ENCODE data around the gene SLC10A7. TPM values are rescaled to one million over a fixed set of nuclear protein-coding genes. Genes with fewer than 3 reads are reported as not detected.

Gene SLC10A7
- total and polyA plus RNA-seq, 7 donors = 1.3 to 5.7 (median 3.9) TPM

GRCh38 chr4:146453181-146453807, 68.4 kb downstream of the SLC10A7 start:
- WGBS, 3 donors = 73 to 83% (median 82%) methylated on average over 5 of the region's 5 CpGs
- intact Hi-C loops (cut with DNase I) = no loop called here
- no peaks in the 10 kb centered on the region for H3K9me3 ChIP-seq
- DNase-seq (no peak), ATAC-seq (no peak)
- H3K36me3 ChIP-seq (ENCODE audit: insufficient read depth in 1 of 2, low read depth in 1 of 2) = no peaks in the 10 kb centered on the region
- H3K4me3 ChIP-seq = no peak overlapping the region
- no peaks in the 10 kb centered on the region for H3K4me1 ChIP-seq
- TF ChIP-seq CTCF (IDR thresholded peaks at IDR 0.05) = no peak
- H3K27ac ChIP-seq = no peak overlapping the region
- no peaks in the 10 kb centered on the region for H3K27me3 ChIP-seq (ENCODE audit: insufficient read depth in 3 of 3, low read length in 2 of 3)

GRCh38 chr4:146450524-146450923, 71.2 kb downstream of the SLC10A7 start:
- ATAC-seq = no peak
- Histone ChIP-seq H3K36me3 (ENCODE audit: insufficient read depth in 1 of 2, low read depth in 1 of 2) (no peaks in the 10 kb centered on the region), H3K4me3 (no peak overlapping the region), H3K27ac (no peak overlapping the region), H3K27me3 (ENCODE audit: insufficient read depth in 3 of 3, low read length in 2 of 3) (no peaks in the 10 kb centered on the region), H3K9me3 (no peaks in the 10 kb centered on the region), H3K4me1 (no peaks in the 10 kb centered on the region)
- intact Hi-C loops (cut with DNase I) = no loop called here
- TF ChIP-seq CTCF (IDR thresholded peaks at IDR 0.05) = no peak
- no peak for DNase-seq

GRCh38 chr4:146446555-146446954, 75.2 kb downstream of the SLC10A7 start:
- TF ChIP-seq CTCF (IDR thresholded peaks at IDR 0.05) = no peak
- no peak for ATAC-seq
- Histone ChIP-seq H3K9me3 (no peaks in the 10 kb centered on the region), H3K36me3 (ENCODE audit: insufficient read depth in 1 of 2, low read depth in 1 of 2) (peaks cover 0 to 2% of the 10 kb centered on the region in 2 donors), H3K27ac (no peak overlapping the region), H3K4me1 (no peaks in the 10 kb centered on the region), H3K27me3 (ENCODE audit: insufficient read depth in 3 of 3, low read length in 2 of 3) (no peaks in the 10 kb centered on the region), H3K4me3 (no peak overlapping the region)
- DNase-seq = no peak
- 93 to 96% (median 96%) methylated on average over 4 of the region's 4 CpGs for WGBS, 3 donors
- intact Hi-C loops (cut with DNase I) = no loop called here

DNA sequence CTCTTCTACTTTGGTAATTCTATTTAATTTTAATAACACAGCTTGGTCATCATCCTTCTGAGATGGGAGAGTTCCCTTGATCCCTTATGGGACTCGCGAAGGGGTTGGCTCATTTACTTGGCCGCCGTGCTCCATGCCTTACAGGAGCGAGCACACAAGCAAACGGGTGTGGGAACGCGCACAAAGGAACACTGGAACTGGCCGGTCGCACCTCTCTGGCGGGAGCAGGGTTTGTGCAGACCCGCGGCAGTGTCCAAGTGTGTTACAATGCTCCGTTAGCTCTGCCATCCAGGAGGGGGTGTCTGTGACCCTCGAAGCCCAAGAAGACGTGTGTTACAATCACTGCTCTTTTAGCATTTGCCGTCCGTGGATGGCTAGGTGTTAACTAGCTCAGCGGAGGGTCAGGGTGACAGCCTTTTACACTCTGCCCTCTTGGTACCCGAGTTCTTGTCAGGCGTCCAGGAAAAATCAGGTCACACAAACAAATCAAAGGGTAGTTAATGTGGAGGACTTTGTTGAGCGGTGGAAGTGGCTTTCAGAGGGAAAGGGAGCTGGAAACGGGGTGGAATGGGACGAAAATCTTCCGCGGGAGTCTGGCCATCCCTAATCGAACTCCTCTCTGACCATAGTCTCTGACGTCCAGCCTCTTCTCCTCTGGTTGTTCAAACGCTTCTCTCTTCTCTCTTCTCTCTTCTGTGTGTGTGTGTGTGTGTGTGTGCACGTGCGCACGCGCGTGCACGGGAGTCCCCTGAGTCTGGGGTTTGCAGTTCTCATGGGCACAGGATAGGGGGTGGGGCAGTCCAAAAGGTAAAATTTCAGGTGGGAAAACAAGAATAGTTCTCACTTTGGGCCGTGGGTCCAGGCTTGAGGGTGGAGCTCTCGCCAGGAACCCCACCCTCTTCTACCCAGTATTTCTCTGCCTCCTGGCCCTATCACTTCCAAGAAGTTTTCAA, 76.3 kb downstream of the SLC10A7 start:
- no peak overlapping the region for H3K4me3 ChIP-seq
- DNase-seq (no peak), ATAC-seq (no peak)
- H3K27me3 ChIP-seq (ENCODE audit: insufficient read depth in 3 of 3, low read length in 2 of 3) = no peaks in the 10 kb centered on the region
- intact Hi-C loops (cut with DNase I) = no loop called here
- TF ChIP-seq CTCF (IDR thresholded peaks at IDR 0.05) = no peak
- H3K36me3 ChIP-seq (ENCODE audit: insufficient read depth in 1 of 2, low read depth in 1 of 2) = peaks cover 0 to 2% of the 10 kb centered on the region in 2 donors
- no peak overlapping the region for H3K27ac ChIP-seq
- WGBS, 3 donors = 97 to 98% (median 97%) methylated on average over 35 to 37 of the region's 37 CpGs
- H3K4me1 ChIP-seq = no peaks in the 10 kb centered on the region
- no peaks in the 10 kb centered on the region for H3K9me3 ChIP-seq
